GM23248 (cell line): ENCODE data around the gene CDC14B.

Source experiments
- EZH2 ChIP-seq: fragments of 200-600 bp; sonication (generic); IDR thresholded peaks from 2 replicates; pipeline ENCODE4 v1.6.1; 2018; ENCODE audit warnings: antibody characterized with exemption, mild to moderate bottlenecking; ENCODE audit not compliant: insufficient read depth, poor library complexity, severe bottlenecking
- EZH2phosphoT487 ChIP-seq: fragments of 200-600 bp; sonication (generic); IDR thresholded peaks from 2 replicates; pipeline ENCODE4 v1.6.1; 2018; ENCODE audit warnings: antibody characterized with exemption, moderate library complexity, mild to moderate bottlenecking, low read depth; ENCODE audit not compliant: insufficient read depth

DNA sequence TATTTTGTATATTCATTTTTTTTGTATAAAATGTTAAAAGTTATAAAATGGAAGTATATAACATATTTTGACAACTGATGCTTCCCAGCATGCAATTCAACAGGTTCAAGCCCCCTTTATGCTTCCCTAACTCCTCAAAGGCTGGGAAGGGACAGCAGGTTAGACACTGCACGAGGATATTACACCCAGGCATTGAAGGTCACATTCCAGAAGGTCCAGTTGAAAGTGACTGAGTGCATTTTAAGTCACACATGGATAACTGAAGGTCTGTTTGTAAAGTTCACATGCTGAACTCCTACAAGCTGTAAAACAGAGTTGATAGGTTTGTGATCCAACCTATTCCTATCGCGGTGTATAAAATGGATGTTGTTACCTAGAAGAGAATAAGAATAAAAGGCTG lies 21.9 kb upstream of the CDC14B start:
- TF ChIP-seq EZH2 (no peak), EZH2phosphoT487 (no peak)
